HCT116 (cell line): ENCODE measurements around the gene SLC25A28.

Experiments
- CEBPB ChIP-seq: IDR thresholded peaks from 2 replicates; pipeline ENCODE4 v1.6.1; 2012; ENCODE audit warnings: low read depth
- EGR1 ChIP-seq: IDR thresholded peaks from 2 replicates; pipeline ENCODE4 v1.6.1; 2012; ENCODE audit warnings: low read depth
- ELF1 ChIP-seq: IDR thresholded peaks from 2 replicates; pipeline ENCODE4 v1.6.1; 2012; ENCODE audit warnings: low read depth, borderline replicate concordance
- JUND ChIP-seq: IDR thresholded peaks from 2 replicates; pipeline ENCODE4 v1.6.1; 2012
- POLR2A ChIP-seq: IDR thresholded peaks from 2 replicates; pipeline ENCODE4 v1.7.0; 2011; ENCODE audit warnings: borderline replicate concordance; ENCODE audit not compliant: insufficient read depth, insufficient read length; ENCODE audit errors: extremely low read depth
- TCF7L2 ChIP-seq: IDR thresholded peaks from 2 replicates; pipeline ENCODE4 v1.7.0; 2011; ENCODE audit warnings: borderline replicate concordance, inconsistent platforms; ENCODE audit not compliant: insufficient read depth, insufficient read length; ENCODE audit errors: extremely low read depth
- ZNF274 ChIP-seq: fragments of 200-500 bp; sonication (Bioruptor generic); IDR thresholded peaks from 2 replicates; pipeline ENCODE4 v1.6.1; 2014; ENCODE audit warnings: mild to moderate bottlenecking, low read depth, low read length, inconsistent platforms
- TF ChIP-seq, protein P1 (sequence below): IDR thresholded peaks from 2 replicates; pipeline ENCODE4 v1.6.1; 2012
- TF ChIP-seq, protein P2 (sequence below): IDR thresholded peaks from 2 replicates; pipeline ENCODE4 v1.6.1; 2011; ENCODE audit warnings: mild to moderate bottlenecking, low read length, moderate library complexity; ENCODE audit not compliant: insufficient replicate concordance; ENCODE audit errors: extremely low read depth

DNA sequence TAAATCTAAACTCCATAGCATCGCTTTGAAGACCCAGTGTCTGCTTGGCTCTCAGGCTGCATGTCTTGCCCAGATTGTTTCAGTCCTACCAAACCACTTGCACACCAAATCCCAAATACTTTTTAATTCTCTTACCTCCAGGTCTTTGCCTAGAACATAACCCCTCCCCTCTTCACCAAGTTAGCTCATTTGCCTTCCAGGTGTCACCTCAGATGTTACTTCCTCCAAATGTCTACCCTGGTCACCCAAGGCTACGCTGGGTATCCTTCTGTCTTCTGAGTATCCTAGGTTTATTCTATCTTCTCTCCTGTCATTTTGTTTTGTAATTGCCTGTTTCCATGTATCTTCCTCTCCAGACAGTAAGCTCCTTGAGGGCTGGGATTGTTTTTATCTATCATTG lies 11.1 kb downstream of the SLC25A28 start:
- TF ChIP-seq ZNF274 (no peak), POLR2A (no peak), TCF7L2 (no peak), EGR1 (no peak), CEBPB (no peak), JUND (no peak), ELF1 (no peak)
- TF ChIP-seq, protein P1, sequence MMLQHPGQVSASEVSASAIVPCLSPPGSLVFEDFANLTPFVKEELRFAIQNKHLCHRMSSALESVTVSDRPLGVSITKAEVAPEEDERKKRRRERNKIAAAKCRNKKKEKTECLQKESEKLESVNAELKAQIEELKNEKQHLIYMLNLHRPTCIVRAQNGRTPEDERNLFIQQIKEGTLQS = no peak
- TF ChIP-seq, protein P2, sequence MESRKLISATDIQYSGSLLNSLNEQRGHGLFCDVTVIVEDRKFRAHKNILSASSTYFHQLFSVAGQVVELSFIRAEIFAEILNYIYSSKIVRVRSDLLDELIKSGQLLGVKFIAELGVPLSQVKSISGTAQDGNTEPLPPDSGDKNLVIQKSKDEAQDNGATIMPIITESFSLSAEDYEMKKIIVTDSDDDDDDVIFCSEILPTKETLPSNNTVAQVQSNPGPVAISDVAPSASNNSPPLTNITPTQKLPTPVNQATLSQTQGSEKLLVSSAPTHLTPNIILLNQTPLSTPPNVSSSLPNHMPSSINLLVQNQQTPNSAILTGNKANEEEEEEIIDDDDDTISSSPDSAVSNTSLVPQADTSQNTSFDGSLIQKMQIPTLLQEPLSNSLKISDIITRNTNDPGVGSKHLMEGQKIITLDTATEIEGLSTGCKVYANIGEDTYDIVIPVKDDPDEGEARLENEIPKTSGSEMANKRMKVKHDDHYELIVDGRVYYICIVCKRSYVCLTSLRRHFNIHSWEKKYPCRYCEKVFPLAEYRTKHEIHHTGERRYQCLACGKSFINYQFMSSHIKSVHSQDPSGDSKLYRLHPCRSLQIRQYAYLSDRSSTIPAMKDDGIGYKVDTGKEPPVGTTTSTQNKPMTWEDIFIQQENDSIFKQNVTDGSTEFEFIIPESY = no peak
